ENCODE data around the gene STPG2.

Gene STPG2

DNA sequence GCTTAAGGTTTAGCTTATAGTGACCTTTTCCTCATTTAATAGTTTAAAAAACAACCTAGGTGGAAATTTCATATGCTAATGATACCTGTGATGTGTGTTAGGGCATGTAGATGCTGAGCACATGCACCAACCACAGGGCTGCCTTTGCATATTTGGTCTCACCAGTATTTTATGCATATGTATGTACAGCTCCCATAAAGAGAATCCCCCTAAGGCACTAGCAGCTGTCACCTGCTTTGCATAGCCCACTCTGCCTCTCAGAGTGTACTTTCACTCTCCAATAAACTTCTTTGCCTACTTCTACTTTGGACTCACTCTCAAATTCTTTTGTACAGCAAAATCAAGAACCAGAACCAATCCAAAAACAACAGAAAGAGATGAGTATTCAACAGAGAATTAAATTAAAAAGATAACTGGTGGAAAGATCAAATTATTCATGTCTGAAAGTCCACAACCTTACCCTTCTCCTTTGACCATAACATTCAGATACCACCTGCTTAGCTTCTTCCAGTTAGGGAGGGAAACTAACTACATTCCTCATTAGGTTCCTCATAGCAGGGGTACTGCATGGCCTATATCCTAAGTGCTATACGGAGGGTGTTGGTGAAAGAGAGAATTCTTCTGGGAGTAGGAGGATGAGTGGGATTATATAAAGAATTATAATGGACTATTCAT lies 250.5 kb downstream of the STPG2 start:
- TF ChIP-seq, protein P1, sequence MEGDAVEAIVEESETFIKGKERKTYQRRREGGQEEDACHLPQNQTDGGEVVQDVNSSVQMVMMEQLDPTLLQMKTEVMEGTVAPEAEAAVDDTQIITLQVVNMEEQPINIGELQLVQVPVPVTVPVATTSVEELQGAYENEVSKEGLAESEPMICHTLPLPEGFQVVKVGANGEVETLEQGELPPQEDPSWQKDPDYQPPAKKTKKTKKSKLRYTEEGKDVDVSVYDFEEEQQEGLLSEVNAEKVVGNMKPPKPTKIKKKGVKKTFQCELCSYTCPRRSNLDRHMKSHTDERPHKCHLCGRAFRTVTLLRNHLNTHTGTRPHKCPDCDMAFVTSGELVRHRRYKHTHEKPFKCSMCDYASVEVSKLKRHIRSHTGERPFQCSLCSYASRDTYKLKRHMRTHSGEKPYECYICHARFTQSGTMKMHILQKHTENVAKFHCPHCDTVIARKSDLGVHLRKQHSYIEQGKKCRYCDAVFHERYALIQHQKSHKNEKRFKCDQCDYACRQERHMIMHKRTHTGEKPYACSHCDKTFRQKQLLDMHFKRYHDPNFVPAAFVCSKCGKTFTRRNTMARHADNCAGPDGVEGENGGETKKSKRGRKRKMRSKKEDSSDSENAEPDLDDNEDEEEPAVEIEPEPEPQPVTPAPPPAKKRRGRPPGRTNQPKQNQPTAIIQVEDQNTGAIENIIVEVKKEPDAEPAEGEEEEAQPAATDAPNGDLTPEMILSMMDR (IDR thresholded peaks at IDR 0.05; ENCODE audit: low read length) = no peak
- no peak for TF ChIP-seq EZH2 (IDR thresholded peaks at IDR 0.05; ENCODE audit: borderline replicate concordance, low read length)
- Histone ChIP-seq H3F3A (ENCODE audit: insufficient read depth, low read length) (no peaks in the 10 kb centered on the region), H2AFZ (ENCODE audit: low read length) (no peak overlapping the region; the same call in 1 of the 2 replicates), H3K9ac (ENCODE audit: low read length) (no peak overlapping the region), H3K4me1 (ENCODE audit: insufficient read depth, low read length, severe bottlenecking) (no peaks in the 10 kb centered on the region), H3K9me3 (ENCODE audit: low read length) (no peaks in the 10 kb centered on the region), H3K9me2 (ENCODE audit: low read depth, low read length) (no peaks in the 10 kb centered on the region), H3K27ac (ENCODE audit: low read depth, low read length, poor library complexity, severe bottlenecking) (no peak overlapping the region), H3K4me2 (ENCODE audit: low read length) (no peak overlapping the region), H3K79me2 (ENCODE audit: insufficient read depth, low read length) (no peaks in the 10 kb centered on the region), H3K4me3 (ENCODE audit: low read depth, low read length, poor library complexity, severe bottlenecking) (no peak overlapping the region), H3K36me3 (ENCODE audit: insufficient read depth, low read length) (no peaks in the 10 kb centered on the region), H4K20me1 (ENCODE audit: insufficient read depth, low read length) (no peaks in the 10 kb centered on the region), H3K27me3 (ENCODE audit: insufficient read depth, low read length) (no peaks in the 10 kb centered on the region)

DNA sequence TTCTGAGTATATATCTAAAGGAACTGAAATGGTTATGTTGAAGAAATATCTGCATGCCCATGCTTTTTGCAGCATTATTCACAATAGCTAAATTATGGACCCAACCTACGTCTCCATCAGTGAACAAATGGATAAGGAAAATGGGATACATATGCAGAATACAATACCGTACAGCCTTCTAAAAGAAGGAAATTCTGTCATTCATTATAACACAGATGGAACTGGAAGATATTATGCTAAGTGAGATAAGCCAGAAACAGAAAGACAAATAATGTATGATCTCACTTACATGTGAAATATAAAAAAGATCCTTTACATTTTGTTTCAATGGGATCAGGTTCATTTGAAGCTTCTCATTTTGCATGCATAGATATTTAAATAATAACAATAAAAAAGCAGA lies 263.3 kb downstream of the STPG2 start:
- H3K9me2 ChIP-seq (ENCODE audit: low read depth, low read length) = no peaks in the 10 kb centered on the region
- no peak overlapping the region for H2AFZ ChIP-seq (ENCODE audit: low read length)
- H3K27ac ChIP-seq (ENCODE audit: low read depth, low read length, poor library complexity, severe bottlenecking) = no peak overlapping the region
- no peaks in the 10 kb centered on the region for H3K4me1 ChIP-seq (ENCODE audit: insufficient read depth, low read length, severe bottlenecking)
- no peaks in the 10 kb centered on the region for H3K36me3 ChIP-seq (ENCODE audit: insufficient read depth, low read length)
- H3K9me3 ChIP-seq (ENCODE audit: low read length) = no peaks in the 10 kb centered on the region
- H3K27me3 ChIP-seq (ENCODE audit: insufficient read depth, low read length) = no peaks in the 10 kb centered on the region
- H3K4me3 ChIP-seq (ENCODE audit: low read depth, low read length, poor library complexity, severe bottlenecking) = no peak overlapping the region
- no peak overlapping the region for H3K4me2 ChIP-seq (ENCODE audit: low read length)
- no peaks in the 10 kb centered on the region for H3F3A ChIP-seq (ENCODE audit: insufficient read depth, low read length)
- no peaks in the 10 kb centered on the region for H4K20me1 ChIP-seq (ENCODE audit: insufficient read depth, low read length)
- TF ChIP-seq EZH2 (IDR thresholded peaks at IDR 0.05; ENCODE audit: borderline replicate concordance, low read length) = no peak
- TF ChIP-seq, protein P1 (IDR thresholded peaks at IDR 0.05; ENCODE audit: low read length) = no peak
- no peaks in the 10 kb centered on the region for H3K79me2 ChIP-seq (ENCODE audit: insufficient read depth, low read length)
- H3K9ac ChIP-seq (ENCODE audit: low read length) = no peak overlapping the region

GRCh38 chr4:97868097-97868496 lies 275.2 kb downstream of the STPG2 start:
- Histone ChIP-seq H3K27me3 (ENCODE audit: insufficient read depth, low read length) (no peaks in the 10 kb centered on the region), H3K4me3 (ENCODE audit: low read depth, low read length, poor library complexity, severe bottlenecking) (no peak overlapping the region), H2AFZ (ENCODE audit: low read length) (no peak overlapping the region), H3K9ac (ENCODE audit: low read length) (no peak overlapping the region), H3K36me3 (ENCODE audit: insufficient read depth, low read length) (no peaks in the 10 kb centered on the region), H3K4me1 (ENCODE audit: insufficient read depth, low read length, severe bottlenecking) (no peaks in the 10 kb centered on the region), H3K4me2 (ENCODE audit: low read length) (no peak overlapping the region), H4K20me1 (ENCODE audit: insufficient read depth, low read length) (no peaks in the 10 kb centered on the region), H3K79me2 (ENCODE audit: insufficient read depth, low read length) (no peaks in the 10 kb centered on the region), H3K9me2 (ENCODE audit: low read depth, low read length) (no peaks in the 10 kb centered on the region; the same call in 1 of the 2 replicates), H3K27ac (ENCODE audit: low read depth, low read length, poor library complexity, severe bottlenecking) (no peak overlapping the region), H3F3A (ENCODE audit: insufficient read depth, low read length) (no peaks in the 10 kb centered on the region), H3K9me3 (ENCODE audit: low read length) (no peaks in the 10 kb centered on the region)
- TF ChIP-seq, protein P1 (IDR thresholded peaks at IDR 0.05; ENCODE audit: low read length) = no peak
- no peak for TF ChIP-seq EZH2 (IDR thresholded peaks at IDR 0.05; ENCODE audit: borderline replicate concordance, low read length)
